NCI-H1105 treated with DMSO at 0.1 percent for 48 hours (cell line): Measurements from ENCODE around the gene RPL28.

ENCODE experiments used
- DNase-seq: peaks from one replicate; lab custom pipeline; 2025; lab: John Stamatoyannopoulos, UW

RPL28 gene

DNA sequence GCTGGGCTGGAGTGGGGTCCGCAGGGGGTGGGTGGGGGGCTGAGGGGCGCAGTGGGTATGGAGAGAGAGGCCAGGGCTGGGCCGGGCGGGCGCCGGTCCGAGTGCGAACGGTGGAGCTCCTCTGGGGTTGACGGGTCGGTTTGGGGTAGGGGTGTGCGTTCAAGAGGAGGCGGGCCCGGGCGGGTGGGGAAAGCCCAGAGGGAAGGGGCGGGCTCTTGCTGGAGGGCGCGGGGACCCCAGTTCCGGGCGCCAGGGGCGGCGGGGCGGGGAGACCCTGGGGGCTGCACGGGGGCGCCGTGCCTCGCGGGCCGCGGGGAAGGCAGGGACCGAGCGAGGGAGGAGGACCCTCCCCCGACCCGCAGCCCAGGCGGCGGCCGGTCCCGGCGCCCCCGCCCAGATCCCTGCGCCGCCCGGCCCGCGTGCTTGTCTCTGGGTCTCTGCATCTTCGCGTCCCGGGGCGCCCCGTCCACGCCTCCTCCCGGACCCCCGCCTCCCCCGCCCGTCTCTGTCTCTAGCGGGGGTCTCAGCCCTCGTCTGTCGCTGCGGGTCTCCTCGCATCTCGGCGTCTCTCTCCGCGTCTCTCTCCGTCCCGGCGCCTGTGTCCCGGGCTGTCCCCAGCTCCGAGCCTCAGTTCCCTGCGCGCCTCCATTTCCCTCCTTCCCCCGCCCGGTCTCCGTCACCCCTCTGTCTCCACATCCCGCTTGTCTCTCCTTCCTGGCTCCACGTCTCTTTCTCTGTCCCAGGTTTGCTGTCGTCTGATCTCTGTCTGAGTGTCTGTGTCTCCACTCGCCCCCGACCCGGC is 65.6 kb downstream of the RPL28 start:
- no peak for DNase-seq

DNA sequence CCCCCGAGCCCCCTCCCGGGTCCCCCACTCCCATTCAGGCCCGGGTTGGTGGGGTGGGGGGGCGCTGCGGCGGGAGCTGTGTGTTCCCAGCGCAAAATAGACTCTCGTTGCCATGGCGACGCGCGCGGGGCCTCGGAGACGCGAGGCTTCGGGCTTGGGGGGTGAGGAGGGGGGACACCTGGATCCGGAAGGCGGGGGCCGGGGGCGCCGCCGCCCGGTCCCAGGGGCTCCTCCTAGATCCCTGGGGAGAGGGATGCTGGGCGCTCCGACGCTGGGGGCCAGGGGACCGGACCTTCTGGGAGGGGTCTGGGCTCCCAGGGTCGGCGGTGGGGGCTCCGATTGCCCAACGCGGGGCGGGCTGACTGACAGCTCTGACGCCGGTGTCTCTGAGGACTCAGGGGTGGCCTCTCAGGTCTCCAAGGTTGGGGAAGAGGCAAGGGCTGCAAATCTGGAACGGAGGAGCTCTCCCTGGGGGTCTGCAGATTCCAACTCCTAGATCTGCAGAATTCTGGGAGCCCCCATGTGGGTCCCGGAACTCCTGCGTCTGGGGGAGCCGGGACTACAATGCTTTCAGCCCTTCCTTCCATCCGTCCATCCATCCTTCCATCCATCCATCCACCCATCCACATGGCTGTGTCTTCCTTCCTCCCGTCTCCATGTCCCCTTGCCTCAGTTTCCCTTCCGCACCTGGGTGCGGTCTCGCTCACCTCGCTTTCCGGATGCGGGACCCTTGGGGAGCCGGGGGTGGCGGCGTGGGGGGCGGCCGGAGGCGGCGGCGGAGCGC is 66.4 kb downstream of the RPL28 start:
- DNase-seq, result peak; percentile 28
